ENCODE results near the gene ANAPC10.
"Not testable (repeated sequence)": the region's sequence is repeated elsewhere in the genome, so short reads cannot be mapped to it uniquely, and the experiment has no call there.

Gene ANAPC10

DNA sequence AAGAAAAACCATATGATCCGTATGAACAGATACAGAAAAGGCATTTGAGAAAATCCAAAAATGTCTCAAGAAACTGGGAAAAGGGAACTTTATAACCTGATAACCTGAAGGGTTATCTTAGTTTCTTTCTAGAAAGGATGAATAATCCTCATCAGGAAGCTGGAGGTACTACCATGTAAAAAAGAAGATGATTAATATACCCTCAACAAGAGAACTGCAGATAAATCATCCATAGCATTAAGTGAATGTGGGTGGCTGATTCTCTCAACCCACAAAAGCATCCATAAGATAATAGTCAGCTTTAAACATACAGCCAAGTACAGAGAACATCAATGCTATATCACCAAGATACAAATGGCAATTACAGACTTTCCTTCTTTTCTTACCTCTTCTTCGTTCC is 26.4 kb downstream of the ANAPC10 start:
- DNase-seq (ENCODE audit: low read depth in 3 of 3): no peak

DNA sequence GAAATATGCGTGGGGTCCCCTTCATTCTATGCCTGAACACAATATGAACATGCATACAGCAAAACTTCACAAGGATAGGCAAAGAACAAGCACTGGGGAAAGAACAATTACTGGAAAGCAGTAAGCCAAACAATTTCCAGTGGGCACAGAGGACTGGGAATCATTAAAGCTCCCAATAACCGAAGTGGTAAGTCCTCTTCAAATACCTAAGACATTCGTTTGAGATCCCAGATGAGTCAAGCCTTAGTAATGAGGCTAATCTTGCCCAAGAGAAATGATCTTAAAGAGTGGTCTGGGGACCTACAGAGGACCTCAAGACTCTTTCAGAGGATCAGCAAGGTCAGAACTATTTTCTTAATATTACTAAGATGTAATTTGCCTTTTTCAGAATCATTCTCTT is 28.6 kb downstream of the ANAPC10 start:
- DNase-seq (ENCODE audit: low read depth in 3 of 3): no peak

DNA sequence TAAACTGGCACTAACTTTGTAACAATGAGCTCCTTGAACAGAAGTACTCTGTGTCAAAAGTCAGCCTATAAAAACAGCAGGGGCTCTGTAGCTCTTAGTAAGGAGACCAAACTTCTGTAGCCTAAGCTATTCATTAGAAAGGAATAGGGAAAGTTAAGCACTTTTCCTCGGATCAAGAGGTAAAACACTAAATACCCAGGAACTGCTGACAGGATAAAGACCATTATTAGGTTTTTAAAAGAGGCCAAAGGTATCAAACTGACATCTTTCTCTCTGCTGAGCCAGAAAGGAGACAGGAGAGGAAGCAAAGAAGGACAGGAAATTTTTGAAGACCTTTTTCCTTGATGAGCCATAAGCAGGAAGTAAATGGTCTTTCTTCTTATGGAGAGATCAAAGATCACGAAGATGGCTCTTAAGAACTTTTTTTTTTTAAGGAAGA is 31.9 kb downstream of the ANAPC10 start:
- no peak for DNase-seq (ENCODE audit: low read depth in 3 of 3)

DNA sequence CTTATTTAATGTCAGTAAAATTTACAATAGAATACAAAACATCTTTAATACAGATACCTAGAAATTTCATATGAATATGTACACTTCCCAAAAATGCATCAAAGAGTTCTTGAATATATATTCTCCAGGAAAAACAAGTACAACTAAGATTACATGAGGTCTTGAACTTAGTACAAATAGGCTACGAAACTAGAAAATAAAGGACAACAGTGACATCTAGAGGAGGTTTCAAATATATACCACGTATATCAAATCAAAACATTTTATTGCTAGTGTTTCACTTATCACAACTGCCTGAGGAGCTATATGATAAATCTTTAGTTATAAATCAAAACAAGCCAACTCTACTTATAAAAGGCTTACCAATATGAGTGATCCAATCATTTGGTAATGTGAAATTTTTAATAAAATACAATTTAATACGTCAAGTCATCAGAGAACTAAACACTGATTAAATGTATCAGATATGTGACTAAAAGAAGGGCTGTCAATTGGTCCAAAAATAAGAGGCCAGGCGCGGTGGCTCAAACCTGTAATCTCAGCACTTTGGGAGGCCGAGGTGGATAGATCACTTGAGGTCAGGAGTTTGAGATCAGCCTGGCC is 36.6 kb downstream of the ANAPC10 start:
- DNase-seq (ENCODE audit: low read depth in 3 of 3): no peak

DNA sequence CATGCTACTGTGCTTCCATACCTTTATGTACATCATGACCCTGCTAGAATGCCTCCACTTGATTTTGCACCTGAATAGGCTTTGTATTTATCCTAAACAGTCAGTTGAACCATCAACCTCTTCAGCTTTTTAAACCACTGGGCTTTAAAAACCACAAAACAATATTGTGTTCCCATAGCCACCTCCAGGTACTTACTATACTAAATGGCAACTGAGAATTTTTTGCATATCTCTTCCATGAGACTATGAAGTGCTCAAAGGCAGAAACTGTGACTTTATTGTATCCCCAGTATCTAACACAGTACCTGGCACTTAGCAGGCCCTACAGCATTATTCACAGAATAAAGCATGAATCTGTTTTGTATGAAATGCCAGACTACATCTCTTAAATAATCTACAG is 39.7 kb downstream of the ANAPC10 start:
- no peak for DNase-seq (ENCODE audit: low read depth in 3 of 3)

DNA sequence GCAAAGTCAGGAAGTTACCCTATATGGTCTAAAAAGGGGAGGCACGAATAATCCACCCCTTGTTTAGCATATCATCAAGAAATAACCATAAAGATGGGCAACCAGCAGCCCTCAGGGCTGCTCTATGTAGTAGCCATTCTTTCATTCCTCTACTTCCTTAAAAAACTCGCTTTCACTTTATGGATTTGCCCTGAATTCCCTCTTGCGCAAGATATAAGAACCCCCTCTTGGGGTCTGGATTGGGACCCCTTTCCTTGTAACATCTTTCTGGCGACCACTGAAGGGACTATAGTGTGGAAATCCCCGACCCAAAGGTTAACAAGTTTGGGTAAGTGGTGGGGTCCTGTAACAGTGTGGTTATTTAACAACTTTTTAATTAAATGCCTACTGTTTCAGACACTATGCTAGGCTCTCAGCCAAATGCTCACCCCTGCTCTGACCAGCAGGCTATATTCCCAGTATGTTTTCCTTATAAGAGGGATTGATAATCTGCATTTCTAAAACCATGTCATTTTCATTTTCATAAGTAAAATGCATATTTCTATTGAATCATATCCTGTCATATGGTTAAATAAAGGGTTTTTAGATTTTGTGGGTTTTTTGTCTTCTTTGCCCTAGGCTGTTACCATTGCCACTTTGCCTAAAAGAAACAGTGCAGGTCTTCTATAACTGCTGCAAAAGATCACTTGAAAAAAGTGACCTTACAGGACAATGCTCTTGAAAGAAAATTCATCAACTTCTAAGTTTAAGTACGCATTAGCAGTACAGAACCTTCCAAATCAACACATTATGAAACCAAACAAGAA is 41.5 kb downstream of the ANAPC10 start:
- no peak for DNase-seq (ENCODE audit: low read depth in 3 of 3)

DNA sequence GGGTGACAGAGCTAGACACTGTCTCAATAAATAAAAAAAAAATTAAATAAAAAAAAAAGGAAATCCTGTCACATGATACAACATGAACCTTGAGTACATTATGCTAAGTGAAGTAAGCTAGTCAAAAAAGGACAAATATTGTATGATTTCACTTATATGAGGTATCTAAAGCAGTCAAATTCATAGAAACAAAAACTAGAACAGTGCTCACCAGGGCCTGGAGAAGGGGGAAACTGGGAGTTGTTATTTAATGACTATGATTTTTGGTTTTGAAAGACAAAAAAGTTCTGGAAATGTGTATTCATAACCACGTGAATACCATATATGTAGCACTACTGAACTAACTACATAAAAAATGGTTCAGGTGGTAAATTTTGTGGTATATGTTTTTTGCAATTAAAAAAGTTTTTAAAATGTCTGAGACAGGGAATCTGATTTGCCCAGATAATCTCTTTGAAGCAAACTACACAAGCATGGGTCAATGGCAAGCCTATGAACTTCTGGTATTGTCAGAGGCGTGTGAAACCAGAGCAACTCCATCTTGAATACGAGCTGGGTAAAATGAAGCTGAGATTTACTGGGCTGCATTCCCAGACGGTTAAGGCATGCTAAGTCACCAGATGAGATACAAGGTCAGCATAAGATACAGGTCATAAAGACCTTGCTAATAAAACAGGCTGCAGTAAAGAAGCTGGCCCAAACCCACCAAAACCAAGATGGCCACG is 42.3 kb downstream of the ANAPC10 start:
- no peak for DNase-seq (ENCODE audit: low read depth in 3 of 3)

DNA sequence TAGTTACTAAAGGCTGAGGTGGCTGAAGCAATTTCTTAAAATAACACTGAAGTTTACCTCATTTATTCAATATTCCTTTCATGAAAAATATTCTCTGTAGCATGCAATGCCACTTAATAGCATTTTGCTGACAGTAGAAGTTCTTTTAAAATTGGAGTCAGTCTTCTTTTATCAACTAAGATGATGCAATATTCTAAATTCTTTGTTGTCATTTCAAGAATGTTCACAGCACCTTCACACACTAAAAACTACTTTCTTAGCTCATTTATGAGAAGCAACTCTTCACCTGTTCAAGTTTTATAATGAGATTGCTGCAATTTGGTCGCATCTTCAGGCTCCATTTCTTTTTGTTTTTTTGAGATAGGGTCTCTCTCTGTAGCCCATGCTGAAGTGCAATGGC is 48.8 kb downstream of the ANAPC10 start:
- no peak for DNase-seq (ENCODE audit: low read depth in 3 of 3)

DNA sequence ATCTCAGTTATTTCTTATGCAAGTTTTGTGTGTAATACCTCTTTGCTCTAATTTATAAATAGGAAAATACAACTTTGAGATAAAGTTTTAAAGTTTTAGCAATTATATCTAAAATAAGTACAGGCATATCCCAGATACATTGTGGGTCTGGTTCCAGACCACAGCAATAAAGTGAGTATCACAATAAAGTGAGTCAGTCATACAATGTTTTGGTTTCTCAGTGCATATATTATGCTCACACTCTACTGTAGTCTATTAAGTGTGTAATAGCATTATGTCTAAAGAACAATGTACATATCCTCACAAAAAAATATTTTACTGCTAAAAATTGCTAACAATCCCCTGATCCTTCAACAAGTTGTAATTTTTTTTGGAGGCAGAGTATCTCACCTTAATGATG is 49.2 kb downstream of the ANAPC10 start:
- no peak for DNase-seq (ENCODE audit: low read depth in 3 of 3)

DNA sequence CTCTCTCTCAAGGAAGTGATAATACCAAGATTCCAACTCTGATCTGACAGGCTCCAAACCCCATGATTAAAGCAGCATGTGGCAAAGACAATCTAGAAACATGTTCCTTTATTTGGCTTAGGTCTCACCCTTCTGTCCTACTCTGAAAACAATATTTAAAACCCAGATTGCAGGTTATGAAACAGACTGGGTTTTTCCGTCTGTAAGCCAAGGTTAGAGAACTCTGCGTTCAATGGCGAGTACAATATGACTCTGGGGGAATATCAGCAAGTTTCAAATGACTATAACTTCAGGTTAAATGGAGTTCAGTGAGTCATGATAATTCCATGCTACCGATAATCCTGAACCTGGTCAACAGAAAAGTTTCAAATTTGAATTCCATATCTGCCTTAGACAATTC is 50.8 kb downstream of the ANAPC10 start:
- DNase-seq (ENCODE audit: low read depth in 3 of 3): no peak

DNA sequence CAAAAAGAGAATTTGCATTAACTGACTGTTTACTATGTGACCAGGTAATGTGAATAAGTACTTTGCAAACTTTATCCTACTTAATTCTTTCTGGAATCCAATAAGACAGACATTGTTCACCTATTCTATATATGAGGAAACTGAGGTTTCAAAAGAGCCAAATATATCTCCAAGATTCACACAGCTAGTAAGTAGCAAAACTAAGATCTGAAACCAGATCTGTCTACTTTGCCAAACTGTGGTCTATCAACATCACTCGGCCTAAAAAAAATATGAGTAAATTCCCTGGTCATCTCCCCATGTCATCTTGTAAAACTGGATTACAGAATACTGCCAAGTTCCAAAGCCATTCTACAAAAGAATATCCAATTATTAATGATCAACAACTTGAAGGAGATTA is 52.8 kb downstream of the ANAPC10 start:
- DNase-seq (ENCODE audit: low read depth in 3 of 3): no peak

DNA sequence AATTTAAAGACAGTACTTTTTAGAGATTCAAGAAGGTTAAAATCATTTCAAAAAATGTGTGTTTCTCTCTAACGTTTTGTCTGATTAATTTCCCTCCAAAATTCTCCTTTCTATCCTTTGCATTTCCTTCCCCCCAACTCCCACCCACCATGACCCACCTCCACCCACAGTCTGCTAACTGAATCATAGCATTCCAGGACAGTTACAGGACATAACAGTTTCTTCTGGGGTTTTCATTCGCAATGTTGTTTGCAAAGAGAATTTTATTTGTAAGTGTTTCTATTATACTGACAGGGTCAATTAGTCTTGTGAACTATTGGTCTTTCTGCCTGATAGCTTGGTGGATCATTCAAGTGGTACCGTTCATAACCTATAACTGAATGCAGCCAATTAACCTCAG is 53.7 kb downstream of the ANAPC10 start:
- DNase-seq (ENCODE audit: low read depth in 3 of 3): no peak

DNA sequence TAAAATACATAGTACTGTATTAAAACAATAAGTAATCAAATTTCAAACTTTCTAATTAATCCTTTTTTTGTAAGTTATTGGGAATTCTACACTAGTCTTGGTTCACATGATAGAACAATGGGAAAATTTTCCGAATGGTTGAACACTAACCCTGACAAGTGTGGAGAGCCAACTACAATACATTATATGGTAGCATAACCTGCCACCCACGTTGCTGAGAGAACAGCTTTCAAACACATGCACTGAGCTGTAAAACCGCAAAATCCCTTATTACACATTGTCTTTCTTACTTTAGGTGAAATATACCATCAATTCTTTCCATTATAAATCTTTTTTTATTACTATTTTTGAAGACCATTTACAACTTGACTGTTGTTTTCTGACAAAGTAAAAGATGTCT is 54.7 kb downstream of the ANAPC10 start:
- DNase-seq (ENCODE audit: low read depth in 3 of 3): no peak

DNA sequence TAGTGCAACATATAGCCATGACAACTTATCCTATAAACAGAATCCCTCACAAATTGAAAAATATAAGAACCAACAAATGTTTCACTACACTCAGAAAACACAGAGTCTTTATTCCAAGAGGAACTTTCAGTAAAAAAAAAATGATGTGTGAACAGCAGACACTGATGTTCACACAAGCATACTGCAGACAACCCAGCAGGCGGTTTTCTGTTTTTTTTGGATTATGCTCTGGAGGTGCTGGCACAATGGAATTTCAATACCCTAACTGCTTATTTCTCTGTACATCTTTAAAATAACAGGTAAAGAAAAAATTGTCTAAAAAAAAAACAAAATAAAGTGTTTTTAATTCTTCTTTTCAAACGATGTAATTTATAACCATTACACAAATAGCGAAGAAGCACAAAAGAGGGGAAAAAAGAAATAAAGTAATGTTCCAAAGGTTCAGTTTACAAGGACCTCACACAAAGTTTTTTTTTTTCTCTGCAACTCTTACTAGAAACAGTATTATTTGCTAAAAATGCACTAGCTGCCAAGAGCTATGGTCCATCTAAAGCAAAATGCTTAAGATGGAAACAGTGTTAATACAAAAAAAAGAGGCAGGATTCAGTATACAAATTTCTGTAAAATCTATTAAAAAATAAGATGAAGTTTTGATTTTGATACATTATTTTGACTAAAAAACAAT is 55.3 kb downstream of the ANAPC10 start:
- DNase-seq (ENCODE audit: low read depth in 3 of 3): no peak

DNA sequence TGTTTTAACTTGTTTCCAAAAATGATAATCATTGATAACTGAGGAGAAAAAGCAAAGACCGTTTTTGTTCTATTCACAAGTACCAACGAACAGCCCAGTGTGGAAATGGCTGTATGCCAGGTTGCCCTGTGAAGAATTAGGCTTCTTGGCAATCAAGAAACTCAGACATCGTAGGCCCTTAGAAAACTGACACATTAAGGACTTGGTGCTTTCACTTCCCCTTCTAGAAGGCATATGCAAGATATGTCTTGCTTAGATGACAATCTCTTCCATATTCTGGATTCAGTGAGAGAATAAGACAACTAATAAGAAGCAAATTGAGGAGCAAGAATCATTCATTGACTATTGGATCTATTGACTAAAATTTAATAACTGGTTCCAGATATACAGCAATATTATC is 56.6 kb downstream of the ANAPC10 start:
- no peak for DNase-seq (ENCODE audit: low read depth in 3 of 3)

DNA sequence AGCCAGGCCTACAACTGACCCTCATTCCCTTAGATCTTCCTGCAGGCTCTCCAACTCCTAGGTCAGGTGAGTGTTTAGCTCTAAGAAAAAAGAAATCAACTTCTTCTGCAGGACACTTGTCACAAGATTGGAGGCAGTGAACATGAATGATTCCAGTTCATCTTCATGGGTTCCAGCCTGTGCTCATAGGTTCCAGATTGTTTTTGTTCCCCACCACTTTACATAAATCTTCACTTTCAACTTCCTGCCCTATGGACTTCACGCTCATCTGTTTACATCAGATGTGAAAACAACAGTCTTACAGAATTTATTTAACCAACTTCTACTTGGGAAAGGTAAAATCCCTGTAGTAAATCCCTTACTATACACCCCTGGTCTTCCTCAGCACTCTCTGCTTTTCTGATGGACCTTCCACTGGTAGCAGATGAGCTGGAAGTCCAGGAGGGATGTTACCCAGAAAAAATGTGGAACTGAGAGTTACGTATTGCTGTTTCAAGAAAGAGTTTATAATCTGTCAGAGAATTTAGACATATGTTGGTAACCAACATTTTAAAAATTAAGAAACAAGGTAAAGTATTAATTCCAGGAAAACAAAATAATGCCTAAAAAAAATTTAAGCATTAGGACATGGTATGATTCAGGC is 62.4 kb downstream of the ANAPC10 start:
- DNase-seq (ENCODE audit: low read depth in 3 of 3): no peak

DNA sequence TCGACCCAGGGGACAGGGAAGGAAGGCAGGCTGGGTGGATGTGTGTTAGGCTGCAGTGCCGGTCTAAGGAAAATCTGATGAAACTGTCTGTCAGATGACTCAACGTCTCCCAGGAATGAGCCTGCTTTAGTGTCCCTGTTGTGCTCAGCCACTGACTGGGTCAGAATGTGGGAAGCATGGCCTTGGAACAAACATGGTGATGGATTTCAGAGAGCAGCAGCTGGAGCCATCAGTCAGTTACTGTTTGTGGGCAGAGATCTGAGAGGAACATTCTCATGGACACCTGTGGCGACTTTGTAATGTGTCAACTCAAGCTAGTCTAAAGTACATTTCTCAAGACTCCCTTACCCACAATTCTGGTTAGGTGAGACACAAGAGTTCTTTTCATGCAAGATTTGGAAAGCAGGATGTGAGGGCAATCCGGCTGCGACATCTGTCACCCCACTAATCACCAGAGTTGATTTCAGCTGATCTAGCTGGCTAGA is 63.2 kb downstream of the ANAPC10 start:
- DNase-seq (ENCODE audit: low read depth in 3 of 3): no peak

DNA sequence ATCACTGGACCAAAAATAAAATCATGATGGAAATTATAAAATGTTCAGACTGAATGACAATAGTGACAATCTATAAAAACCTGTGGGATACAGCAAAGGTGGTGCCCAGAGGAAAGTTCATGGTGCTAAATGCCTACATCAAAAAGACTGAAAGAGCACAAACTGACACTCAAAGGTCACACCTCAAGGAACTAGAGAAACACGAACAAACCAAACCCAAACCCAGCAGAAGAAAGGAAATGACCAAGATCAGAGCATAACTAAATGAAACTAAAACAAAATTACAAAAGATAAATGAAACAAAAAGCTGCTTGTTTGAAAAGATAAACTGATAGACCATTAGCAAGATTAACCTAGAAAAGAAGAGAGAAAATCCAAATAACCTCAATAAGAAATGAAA is 78.7 kb downstream of the ANAPC10 start:
- DNase-seq (ENCODE audit: low read depth in 3 of 3): no peak

DNA sequence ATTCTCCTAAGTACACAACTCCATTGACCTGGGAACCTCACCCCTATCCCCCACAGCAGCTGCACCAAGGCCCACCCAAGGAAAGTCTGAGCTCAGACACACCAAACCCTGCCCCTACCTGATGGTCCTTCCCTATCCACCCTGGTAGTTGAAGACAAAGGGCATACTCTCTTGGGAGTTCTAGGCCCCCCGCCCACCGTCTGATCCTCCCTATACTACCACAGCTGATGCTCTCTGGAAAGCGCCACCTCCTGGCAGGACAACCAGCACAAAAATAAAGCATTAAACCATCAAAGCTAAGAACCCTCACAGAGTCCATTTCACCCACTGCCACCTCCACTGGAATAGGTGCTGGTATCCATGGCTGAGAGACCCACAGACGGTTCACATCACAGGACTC is 83.6 kb downstream of the ANAPC10 start:
- DNase-seq (ENCODE audit: low read depth in 3 of 3): no peak

DNA sequence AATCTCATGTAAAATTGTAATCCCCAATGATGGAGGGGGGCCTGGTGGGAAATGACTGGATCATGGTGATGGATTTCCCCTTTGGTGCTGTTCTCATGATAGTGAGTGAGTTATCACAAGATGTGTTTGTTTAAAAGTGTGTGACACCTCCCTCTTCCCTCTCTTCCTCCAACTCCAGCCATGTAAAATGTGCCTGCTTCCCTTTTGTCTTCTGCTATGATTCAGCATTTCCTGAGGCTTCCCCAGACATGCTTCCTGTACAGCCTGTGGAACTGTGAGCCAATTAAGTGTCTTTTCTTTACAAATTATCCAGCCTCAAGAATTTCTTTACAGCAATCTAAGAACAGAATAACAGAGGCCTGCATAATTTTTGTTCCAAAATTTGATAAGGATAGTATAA is 85.2 kb downstream of the ANAPC10 start:
- no peak for DNase-seq (ENCODE audit: low read depth in 3 of 3)

DNA sequence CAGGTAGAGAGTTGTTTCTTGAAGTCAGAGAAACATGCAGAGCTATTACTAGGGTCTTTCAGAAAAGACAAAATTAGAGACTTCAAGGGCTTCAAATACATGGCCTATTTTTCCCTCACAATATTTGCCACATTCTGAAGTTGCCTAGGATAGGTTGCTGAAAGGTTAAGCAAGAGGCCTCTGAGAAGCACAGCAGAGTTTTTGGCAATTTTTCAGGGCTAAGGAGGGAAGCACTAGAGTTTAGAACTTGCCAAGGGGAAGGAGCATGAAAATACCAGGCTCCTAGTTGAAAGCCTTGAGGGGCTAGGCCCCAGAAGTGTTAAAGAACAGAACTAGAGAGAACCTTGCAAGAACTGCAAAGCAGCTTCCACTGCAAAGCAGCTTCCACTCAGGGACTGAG is 86.4 kb downstream of the ANAPC10 start:
- no peak for DNase-seq (ENCODE audit: low read depth in 3 of 3)

DNA sequence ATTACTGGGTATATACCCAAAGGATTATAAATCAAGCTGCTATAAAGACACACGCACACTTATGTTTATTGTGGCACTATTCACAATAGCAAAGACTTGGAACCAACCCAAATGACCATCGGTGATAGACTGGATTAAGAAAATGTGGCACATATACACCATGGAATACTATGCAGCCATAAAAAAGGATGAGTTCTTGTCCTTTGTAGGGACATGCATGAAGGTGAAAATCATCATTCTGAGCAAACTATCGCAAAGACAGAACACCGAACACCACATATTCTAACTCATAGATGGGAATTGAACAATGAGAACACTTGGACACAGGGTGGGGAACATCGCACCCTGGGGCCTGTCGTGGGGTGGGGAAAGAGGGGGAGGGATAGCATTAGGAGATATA is 87.7 kb downstream of the ANAPC10 start:
- not testable (repeated sequence) for DNase-seq (ENCODE audit: low read depth in 3 of 3)

All from stimulated activated CD4-positive, alpha-beta T cell treated with anti-CD3 and anti-CD28 coated beads, TNF-alpha, amount 100 ng/mL, for 24 hours (primary cell).